ENCODE measurements around the gene MAGOH.

MAGOH gene

DNA sequence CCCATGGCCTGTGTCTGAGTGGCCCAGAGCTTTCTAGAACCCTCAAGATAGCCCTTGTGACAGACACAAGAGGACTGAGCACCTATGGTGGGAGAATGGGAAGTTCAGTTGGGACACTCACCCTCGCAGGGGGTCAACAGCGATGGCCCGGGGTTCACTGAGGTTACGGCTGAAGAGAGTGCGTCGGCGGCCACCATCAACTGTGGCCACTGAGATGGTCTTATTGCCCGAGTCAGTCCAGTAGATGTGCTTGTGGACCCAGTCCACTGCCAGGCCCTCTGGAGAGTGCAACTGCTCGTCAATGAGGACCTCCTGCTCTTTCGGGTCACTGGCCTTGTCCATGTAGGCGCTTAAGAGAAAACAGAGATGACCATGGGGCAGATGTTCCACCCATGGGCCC lies 25.7 kb upstream of the MAGOH start:
- H4K91ac ChIP-seq (ENCODE audit: low read length) = no peak overlapping the region
- H2BK120ac ChIP-seq (ENCODE audit: low read depth, low read length) = no peak overlapping the region
- H3K18ac ChIP-seq (ENCODE audit: low read depth in 1 of 2, low read length in 2 of 2) = no peak overlapping the region
- no peak overlapping the region for H2BK15ac ChIP-seq (ENCODE audit: low read depth, poor library complexity, severe bottlenecking)
- no peak overlapping the region for H3K4ac ChIP-seq (ENCODE audit: low read depth in 1 of 2, low read length in 2 of 2)
- H2BK5ac ChIP-seq (ENCODE audit: low read depth, low read length, poor library complexity, severe bottlenecking) = no peak overlapping the region
- DNase-seq = no peak
- H3K36me3 ChIP-seq (ENCODE audit: control insufficient read depth in 1 of 2, insufficient read depth in 2 of 2, low read depth in 1 of 2, low read length in 2 of 2) = peaks cover 32 to 70% of the 10 kb centered on the region in 2 experiments
- no peaks in the 10 kb centered on the region for H3K27me3 ChIP-seq (ENCODE audit: control insufficient read depth in 1 of 2, insufficient read depth in 1 of 2, low read length in 2 of 2)
- no peak overlapping the region for H3K27ac ChIP-seq (ENCODE audit: low read length, poor library complexity, severe bottlenecking)
- H3K14ac ChIP-seq (ENCODE audit: low read length in 2 of 2) = no peak overlapping the region
- no peak overlapping the region for H2AFZ ChIP-seq (ENCODE audit: low read depth, low read length)
- no peak overlapping the region for H3K4me3 ChIP-seq (ENCODE audit: insufficient read depth in 1 of 2, low read depth in 1 of 2, low read length in 2 of 2)
- no peaks in the 10 kb centered on the region for H3K4me1 ChIP-seq (ENCODE audit: control insufficient read depth, insufficient read depth, low read depth, low read length)
- no peak overlapping the region for H3K23ac ChIP-seq (ENCODE audit: low read length in 2 of 2)
- no peak overlapping the region for H3K4me2 ChIP-seq (ENCODE audit: low read length, poor library complexity, severe bottlenecking)
- H2AK5ac ChIP-seq (ENCODE audit: low read length, severe bottlenecking) = no peak overlapping the region
- H3K9ac ChIP-seq (ENCODE audit: low read length) = no peak overlapping the region
- H2BK12ac ChIP-seq (ENCODE audit: low read length in 2 of 2) = no peak overlapping the region
- no peak overlapping the region for H4K8ac ChIP-seq (ENCODE audit: low read length)
- no peaks in the 10 kb centered on the region for H3K79me1 ChIP-seq (replicated peaks; ENCODE audit: low read length, poor library complexity, severe bottlenecking)
- 97% methylated on average over 11 of the region's 11 CpGs for WGBS
- no peaks in the 10 kb centered on the region for H3K9me3 ChIP-seq (ENCODE audit: control insufficient read depth, low read length)

DNA sequence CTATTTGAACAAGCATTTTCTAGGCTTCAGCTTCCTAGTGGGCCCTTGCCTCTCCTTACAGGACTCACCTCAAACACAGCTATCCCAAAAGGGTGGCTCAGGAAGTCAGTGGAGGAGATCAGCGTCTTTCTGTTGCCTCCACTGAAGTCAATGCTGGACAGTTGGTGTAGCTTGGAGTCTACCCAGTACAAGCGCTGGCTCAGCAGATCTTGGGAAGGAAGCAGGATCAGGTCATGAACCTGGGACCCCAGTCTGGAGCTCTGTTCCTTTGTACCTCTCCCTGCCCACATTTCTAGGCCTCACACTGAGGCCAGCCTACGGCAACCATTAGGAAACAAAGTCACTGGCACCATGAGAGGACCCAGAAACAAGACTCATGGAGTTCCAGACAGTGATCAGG lies 23.7 kb upstream of the MAGOH start:
- H2BK120ac ChIP-seq (ENCODE audit: low read depth, low read length) = no peak overlapping the region
- H3K14ac ChIP-seq (ENCODE audit: low read length in 2 of 2) = no peak overlapping the region
- no peak overlapping the region for H3K27ac ChIP-seq (ENCODE audit: low read length, poor library complexity, severe bottlenecking)
- no peaks in the 10 kb centered on the region for H3K9me3 ChIP-seq (ENCODE audit: control insufficient read depth, low read length)
- H2BK12ac ChIP-seq (ENCODE audit: low read length in 2 of 2) = no peak overlapping the region
- H3K18ac ChIP-seq (ENCODE audit: low read depth in 1 of 2, low read length in 2 of 2) = no peak overlapping the region
- no peak overlapping the region for H2AFZ ChIP-seq (ENCODE audit: low read depth, low read length)
- no peak overlapping the region for H4K91ac ChIP-seq (ENCODE audit: low read length)
- no peak overlapping the region for H3K4me3 ChIP-seq (ENCODE audit: insufficient read depth in 1 of 2, low read depth in 1 of 2, low read length in 2 of 2)
- no peak for DNase-seq
- H4K8ac ChIP-seq (ENCODE audit: low read length) = no peak overlapping the region
- no peak overlapping the region for H3K4me2 ChIP-seq (ENCODE audit: low read length, poor library complexity, severe bottlenecking)
- H3K4me1 ChIP-seq (ENCODE audit: control insufficient read depth, insufficient read depth, low read depth, low read length) = peaks cover 3% of the 10 kb centered on the region
- no peaks in the 10 kb centered on the region for H3K79me1 ChIP-seq (replicated peaks; ENCODE audit: low read length, poor library complexity, severe bottlenecking)
- no peak overlapping the region for H2BK5ac ChIP-seq (ENCODE audit: low read depth, low read length, poor library complexity, severe bottlenecking)
- WGBS = 92% methylated on average over 3 of the region's 3 CpGs
- no peak overlapping the region for H2BK15ac ChIP-seq (ENCODE audit: low read depth, poor library complexity, severe bottlenecking)
- H3K23ac ChIP-seq (ENCODE audit: low read length in 2 of 2) = no peak overlapping the region
- H3K27me3 ChIP-seq (ENCODE audit: control insufficient read depth in 1 of 2, insufficient read depth in 1 of 2, low read length in 2 of 2) = no peaks in the 10 kb centered on the region
- H3K9ac ChIP-seq (ENCODE audit: low read length) = no peak overlapping the region
- H3K36me3 ChIP-seq (ENCODE audit: control insufficient read depth in 1 of 2, insufficient read depth in 2 of 2, low read depth in 1 of 2, low read length in 2 of 2) = peaks cover 33 to 68% of the 10 kb centered on the region in 2 experiments
- H3K4ac ChIP-seq (ENCODE audit: low read depth in 1 of 2, low read length in 2 of 2) = no peak overlapping the region
- H2AK5ac ChIP-seq (ENCODE audit: low read length, severe bottlenecking) = no peak overlapping the region

DNA sequence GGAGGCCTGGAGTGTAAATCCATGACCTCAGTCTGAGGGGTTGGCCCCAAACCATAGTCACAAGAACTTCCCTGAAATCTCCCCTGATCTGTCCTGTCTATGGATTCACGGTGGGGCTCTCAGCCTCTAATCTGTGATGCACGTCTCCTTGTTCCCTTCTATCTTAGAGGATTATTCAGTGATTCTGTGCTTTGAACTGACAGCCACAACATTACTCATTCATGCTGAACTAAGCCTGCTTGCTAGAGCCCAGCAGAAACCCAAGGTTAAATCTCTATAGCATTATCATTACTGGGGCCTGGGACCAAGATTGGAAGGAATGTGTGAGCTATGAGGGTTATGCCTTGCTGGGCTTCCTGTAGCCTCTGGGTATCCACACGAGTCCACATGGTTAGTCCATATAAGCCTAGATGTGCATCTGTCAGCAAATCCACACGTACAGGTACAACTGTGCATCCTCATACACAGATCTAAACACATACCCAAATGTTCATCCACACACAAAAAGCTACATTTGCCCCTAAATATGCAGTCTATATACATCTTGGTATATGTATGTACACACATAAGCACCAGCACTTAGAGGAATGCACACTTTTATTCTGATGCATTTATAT lies 22.4 kb upstream of the MAGOH start:
- Histone ChIP-seq H2AFZ (ENCODE audit: low read depth, low read length) (no peak overlapping the region), H3K36me3 (ENCODE audit: control insufficient read depth in 1 of 2, insufficient read depth in 2 of 2, low read depth in 1 of 2, low read length in 2 of 2) (peaks cover 32 to 74% of the 10 kb centered on the region in 2 experiments), H3K14ac (ENCODE audit: low read length in 2 of 2) (no peak overlapping the region), H3K27ac (ENCODE audit: low read length, poor library complexity, severe bottlenecking) (no peak overlapping the region), H3K4me2 (ENCODE audit: low read length, poor library complexity, severe bottlenecking) (no peak overlapping the region), H3K27me3 (ENCODE audit: control insufficient read depth in 1 of 2, insufficient read depth in 1 of 2, low read length in 2 of 2) (no peaks in the 10 kb centered on the region), H2BK5ac (ENCODE audit: low read depth, low read length, poor library complexity, severe bottlenecking) (no peak overlapping the region), H3K4ac (ENCODE audit: low read depth in 1 of 2, low read length in 2 of 2) (no peak overlapping the region), H4K8ac (ENCODE audit: low read length) (no peak overlapping the region), H4K91ac (ENCODE audit: low read length) (no peak overlapping the region), H2BK120ac (ENCODE audit: low read depth, low read length) (no peak overlapping the region), H3K4me3 (ENCODE audit: insufficient read depth in 1 of 2, low read depth in 1 of 2, low read length in 2 of 2) (no peak overlapping the region), H3K4me1 (ENCODE audit: control insufficient read depth, insufficient read depth, low read depth, low read length) (peaks cover 3% of the 10 kb centered on the region), H3K18ac (ENCODE audit: low read depth in 1 of 2, low read length in 2 of 2) (no peak overlapping the region), H2BK15ac (ENCODE audit: low read depth, poor library complexity, severe bottlenecking) (no peak overlapping the region), H2BK12ac (ENCODE audit: low read length in 2 of 2) (no peak overlapping the region), H3K9me3 (ENCODE audit: control insufficient read depth, low read length) (no peaks in the 10 kb centered on the region), H2AK5ac (ENCODE audit: low read length, severe bottlenecking) (no peak overlapping the region), H3K79me1 (replicated peaks; ENCODE audit: low read length, poor library complexity, severe bottlenecking) (no peaks in the 10 kb centered on the region), H3K9ac (ENCODE audit: low read length) (no peak overlapping the region), H3K23ac (ENCODE audit: low read length in 2 of 2) (no peak overlapping the region)
- DNase-seq = no peak
- WGBS = 99% methylated on average over 4 of the region's 4 CpGs

DNA sequence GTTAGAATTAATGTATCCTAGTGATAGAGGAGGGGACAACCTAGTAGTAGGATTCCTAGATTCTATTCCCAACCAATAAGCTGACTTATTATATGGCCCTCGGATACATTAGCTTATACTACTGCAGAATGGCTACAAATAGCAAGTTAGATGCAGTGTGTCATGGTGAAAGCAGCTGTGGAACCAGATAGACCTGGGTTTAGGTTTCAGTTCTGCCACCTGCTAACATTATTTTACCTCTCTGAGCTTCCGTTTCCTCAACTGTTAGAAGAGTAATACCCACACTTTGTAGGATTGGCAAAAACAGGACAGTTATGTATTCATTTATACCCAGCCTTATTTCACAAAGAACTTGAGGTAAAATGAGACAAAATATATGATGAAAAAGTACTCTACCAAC lies 21.6 kb upstream of the MAGOH start:
- Histone ChIP-seq H3K9ac (ENCODE audit: low read length) (no peak overlapping the region), H3K4me3 (ENCODE audit: insufficient read depth in 1 of 2, low read depth in 1 of 2, low read length in 2 of 2) (no peak overlapping the region), H3K18ac (ENCODE audit: low read depth in 1 of 2, low read length in 2 of 2) (no peak overlapping the region), H3K4me2 (ENCODE audit: low read length, poor library complexity, severe bottlenecking) (no peak overlapping the region), H3K4ac (ENCODE audit: low read depth in 1 of 2, low read length in 2 of 2) (no peak overlapping the region), H3K27me3 (ENCODE audit: control insufficient read depth in 1 of 2, insufficient read depth in 1 of 2, low read length in 2 of 2) (no peaks in the 10 kb centered on the region), H2BK12ac (ENCODE audit: low read length in 2 of 2) (no peak overlapping the region), H2AK5ac (ENCODE audit: low read length, severe bottlenecking) (no peak overlapping the region), H2AFZ (ENCODE audit: low read depth, low read length) (no peak overlapping the region), H2BK5ac (ENCODE audit: low read depth, low read length, poor library complexity, severe bottlenecking) (no peak overlapping the region), H2BK15ac (ENCODE audit: low read depth, poor library complexity, severe bottlenecking) (no peak overlapping the region), H3K4me1 (ENCODE audit: control insufficient read depth, insufficient read depth, low read depth, low read length) (peaks cover 3% of the 10 kb centered on the region), H3K23ac (ENCODE audit: low read length in 2 of 2) (no peak overlapping the region), H2BK120ac (ENCODE audit: low read depth, low read length) (no peak overlapping the region), H4K8ac (ENCODE audit: low read length) (no peak overlapping the region), H3K14ac (ENCODE audit: low read length in 2 of 2) (no peak overlapping the region), H3K79me1 (replicated peaks; ENCODE audit: low read length, poor library complexity, severe bottlenecking) (no peaks in the 10 kb centered on the region), H3K9me3 (ENCODE audit: control insufficient read depth, low read length) (no peaks in the 10 kb centered on the region), H3K36me3 (ENCODE audit: control insufficient read depth in 1 of 2, insufficient read depth in 2 of 2, low read depth in 1 of 2, low read length in 2 of 2) (peaks cover 30 to 68% of the 10 kb centered on the region in 2 experiments), H4K91ac (ENCODE audit: low read length) (no peak overlapping the region), H3K27ac (ENCODE audit: low read length, poor library complexity, severe bottlenecking) (no peak overlapping the region)
- 100% methylated on average over 1 of the region's 2 CpGs for WGBS
- no peak for DNase-seq

All from mesenchymal stem cell (in vitro differentiated cells and primary cell).